Activated naive CD4-positive, alpha-beta T cell treated with anti-CD3 and anti-CD28 coated beads for 36 hours (primary cell): ENCODE results near the gene TNFAIP8L2. TPM values are rescaled to one million over a fixed set of nuclear protein-coding genes. Genes with fewer than 3 reads are reported as not detected.
A peak's percentile ranks its signal among the peaks of the same experiment; 100 is the strongest.

Source experiments
- CTCF ChIA-PET: fragments of 350-600 bp; sonication (Branson Sonifier 250); formaldehyde crosslinking; loops from one replicate; lab custom pipeline; 2021; ENCODE audit warnings: antibody characterized with exemption; lab: Charles Lee
- DNase-seq: peaks from one replicate; pipeline ENCODE4 v3.0.0-alpha.2; 2020
- H3K27ac Mint-ChIP-seq: one replicate; pipeline ENCODE4 v1.8.0; 2021; ENCODE audit warnings: mild to moderate bottlenecking, mixed read lengths
- H3K27me3 Mint-ChIP-seq: one replicate; pipeline ENCODE4 v1.8.0; 2021; ENCODE audit warnings: low read depth, mixed read lengths
- H3K36me3 Mint-ChIP-seq: one replicate; pipeline ENCODE4 v1.8.0; 2021; ENCODE audit warnings: low read depth, mixed read lengths
- H3K4me1 Mint-ChIP-seq: one replicate; pipeline ENCODE4 v1.8.0; 2021; ENCODE audit warnings: low read depth, mixed read lengths
- H3K4me3 Mint-ChIP-seq: one replicate; pipeline ENCODE4 v1.8.0; 2021; ENCODE audit warnings: mild to moderate bottlenecking, moderate library complexity, mixed read lengths
- H3K9me3 Mint-ChIP-seq: one replicate; pipeline ENCODE4 v1.8.0; 2021; ENCODE audit warnings: mixed read lengths
- intact Hi-C: fragments of 100-400 bp; cut with micrococcal nuclease; formaldehyde crosslinking; loops from one replicate; pipeline ENCODE4 v1.15.1; 2023
- total RNA-seq, 2 experiments: library from RNA; stranded (reverse); gene quantifications; one replicate each; pipeline ENCODE4 v1.2.3, GENCODE V29; 2021

The TNFAIP8L2 gene
- 10 to 100 TPM in 1 of 2 experiments, 1 to 10 TPM in 1; 9.6 to 10.5 TPM for total RNA-seq

DNA sequence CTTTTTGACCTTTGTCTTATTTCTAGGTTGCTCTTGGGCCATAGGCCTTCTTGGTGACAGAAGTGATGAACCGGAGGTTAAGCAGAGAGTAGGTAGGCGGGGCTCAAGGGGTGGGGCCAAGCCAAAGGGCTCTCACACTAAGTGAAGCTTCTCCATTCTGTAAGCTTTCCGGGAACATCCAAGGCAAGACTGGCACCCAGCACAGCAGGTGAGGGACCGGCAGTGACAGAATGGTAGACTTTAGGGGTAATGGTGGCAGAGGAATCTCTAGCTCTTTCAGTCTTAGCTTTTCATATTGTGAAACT lies at the start of gene TNFAIP8L2:
Gene TNFAIP8L2 (plus strand): TSS at position 135 of the 305 bp plus-strand sequence. CDS start 2,049 bp downstream, outside the sequence.
- CTCF ChIA-PET: interaction anchor here (0.6 to 10.0 kb wide), 18 partner anchors 11 to 536 kb away, joined by 3 to 255 read pairs (median 4); partner anchors contain the start of genes C1orf56 and VPS72
- DNase-seq: peak; percentile 93
- no peaks in the 10 kb centered on the region for H3K27me3 Mint-ChIP-seq
- H3K27ac Mint-ChIP-seq: peak within 1 kb of the TSS; percentile 98
- H3K4me1 Mint-ChIP-seq: peaks cover 40% of the 10 kb centered on the region
- H3K9me3 Mint-ChIP-seq: no peaks in the 10 kb centered on the region
- intact Hi-C loops: loop anchor here (1.0 to 5.0 kb wide), 11 partner anchors 9 to 596 kb away; partner anchors contain the start of genes LYSMD1 and SEMA6C
- H3K4me3 Mint-ChIP-seq: peak within 1 kb of the TSS; percentile 97
- H3K36me3 Mint-ChIP-seq: peaks cover 29% of the 10 kb centered on the region

DNA sequence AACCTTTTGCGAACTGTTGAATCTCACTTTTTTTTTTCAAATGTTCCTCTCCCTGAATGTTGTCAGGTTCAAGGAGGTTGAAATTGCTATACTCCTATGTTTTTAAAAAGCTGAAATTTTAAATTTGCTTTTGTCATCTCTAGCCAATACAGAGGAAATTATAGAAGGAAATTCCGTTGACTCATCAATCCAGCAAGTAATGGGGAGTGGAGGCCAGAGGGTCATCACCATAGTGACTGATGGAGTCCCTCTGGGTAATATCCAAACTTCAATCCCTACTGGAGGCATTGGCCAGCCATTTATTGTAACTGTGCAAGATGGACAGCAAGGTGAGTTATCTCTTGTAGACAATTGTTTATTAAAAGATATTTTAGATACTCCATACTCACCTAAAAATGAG lies 49.6 kb upstream of the TNFAIP8L2 start:
- DNase-seq: no peak
- no peak overlapping the region for H3K4me3 Mint-ChIP-seq
- intact Hi-C loops: no loop called here
- no peaks in the 10 kb centered on the region for H3K9me3 Mint-ChIP-seq
- CTCF ChIA-PET: interaction anchor here (0.6 to 2.3 kb wide), 2 partner anchors 48 to 138 kb away, joined by 3 to 5 read pairs; no protein-coding TSS in a partner anchor
- no peak overlapping the region for H3K27ac Mint-ChIP-seq
- H3K27me3 Mint-ChIP-seq: no peaks in the 10 kb centered on the region
- H3K4me1 Mint-ChIP-seq: no peaks in the 10 kb centered on the region
- H3K36me3 Mint-ChIP-seq: peaks cover 10% of the 10 kb centered on the region

DNA sequence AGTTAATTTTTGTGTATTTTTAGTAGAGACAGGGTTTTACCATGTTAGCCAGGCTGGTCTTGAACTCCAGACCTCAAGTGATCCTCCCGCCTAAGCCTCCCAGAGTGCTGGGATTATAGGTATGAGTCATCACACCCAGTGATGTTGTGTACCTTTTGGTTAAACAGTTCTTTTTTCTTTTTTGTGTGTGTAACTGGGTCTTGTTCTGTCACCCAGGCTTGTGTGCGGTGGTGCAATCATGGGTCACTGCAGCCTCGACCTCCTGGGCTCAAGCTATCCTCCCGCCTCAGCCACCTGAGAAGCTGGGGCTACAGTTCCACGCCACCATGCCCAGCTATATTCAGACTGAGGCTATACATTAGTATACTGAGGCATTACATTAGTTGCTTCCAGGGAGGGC lies 48.1 kb upstream of the TNFAIP8L2 start:
- no peaks in the 10 kb centered on the region for H3K9me3 Mint-ChIP-seq
- intact Hi-C loops: no loop called here
- H3K4me1 Mint-ChIP-seq: no peaks in the 10 kb centered on the region
- H3K27ac Mint-ChIP-seq: no peak overlapping the region
- DNase-seq: no peak
- no peaks in the 10 kb centered on the region for H3K27me3 Mint-ChIP-seq
- CTCF ChIA-PET: interaction anchor here (0.5 to 2.3 kb wide), 3 partner anchors 8 to 79 kb away, joined by 3 to 5 read pairs (median 3); no protein-coding TSS in a partner anchor
- no peak overlapping the region for H3K4me3 Mint-ChIP-seq
- H3K36me3 Mint-ChIP-seq: peaks cover 10% of the 10 kb centered on the region

DNA sequence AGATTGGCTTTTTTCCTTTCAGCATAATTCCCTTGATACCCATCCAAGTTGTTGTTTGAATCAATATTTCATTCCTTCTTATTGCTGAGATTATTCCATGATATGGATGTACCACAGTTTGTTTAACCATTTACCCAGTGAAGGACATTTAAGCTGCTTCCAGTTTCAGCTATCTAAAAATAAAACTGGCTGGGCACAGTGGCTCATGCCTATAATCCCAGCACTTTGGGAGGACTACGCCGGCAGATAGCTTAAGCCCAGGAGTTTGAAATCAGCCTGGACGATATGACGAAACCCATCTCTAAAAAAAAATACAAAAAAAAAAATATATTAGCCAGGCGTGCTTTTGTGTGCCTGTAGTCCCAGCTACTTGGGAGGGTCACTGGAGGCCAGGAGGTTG lies 42.6 kb upstream of the TNFAIP8L2 start:
- H3K4me3 Mint-ChIP-seq: no peak overlapping the region
- no peaks in the 10 kb centered on the region for H3K4me1 Mint-ChIP-seq
- H3K27ac Mint-ChIP-seq: no peak overlapping the region
- no peaks in the 10 kb centered on the region for H3K9me3 Mint-ChIP-seq
- no peaks in the 10 kb centered on the region for H3K27me3 Mint-ChIP-seq
- no peak for DNase-seq
- intact Hi-C loops: no loop called here
- CTCF ChIA-PET: interaction anchor here (0.5 to 1.6 kb wide), 6 partner anchors 8 to 138 kb away, joined by 3 to 6 read pairs (median 4); no protein-coding TSS in a partner anchor
- peaks cover 11% of the 10 kb centered on the region for H3K36me3 Mint-ChIP-seq

DNA sequence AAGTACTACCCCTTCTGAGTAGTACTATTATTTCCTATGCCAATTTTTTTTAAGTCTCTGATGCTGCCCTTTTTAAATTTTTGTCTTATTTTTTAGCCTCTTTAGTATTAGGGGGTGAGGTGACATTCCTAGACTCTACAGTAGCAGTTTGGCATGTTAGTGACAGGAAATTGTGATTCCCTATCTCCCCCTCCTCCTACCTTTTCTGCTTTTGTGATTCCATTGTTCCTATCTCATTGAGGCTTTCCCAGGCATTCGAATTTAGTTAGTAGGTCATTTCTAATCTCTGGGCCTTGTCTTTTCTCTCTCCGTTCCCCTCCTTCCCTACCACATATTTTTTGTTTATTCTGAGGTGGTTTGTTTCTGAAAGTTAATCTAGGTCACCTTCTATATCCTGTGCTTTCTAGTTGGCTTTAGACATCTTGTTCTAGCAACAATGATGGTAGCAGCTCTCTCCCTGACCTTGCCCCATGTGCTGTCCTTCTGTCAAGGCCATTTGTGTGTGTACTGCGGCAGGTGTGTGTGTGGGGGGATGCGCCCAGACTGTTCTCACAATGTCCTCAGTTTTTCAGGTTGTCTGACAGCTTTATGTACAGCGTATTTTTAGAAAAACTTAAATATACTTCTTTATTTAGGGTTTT lies 31.6 kb upstream of the TNFAIP8L2 start:
- H3K36me3 Mint-ChIP-seq: peaks cover 3% of the 10 kb centered on the region
- intact Hi-C loops: no loop called here
- no peaks in the 10 kb centered on the region for H3K4me1 Mint-ChIP-seq
- no peaks in the 10 kb centered on the region for H3K9me3 Mint-ChIP-seq
- H3K27ac Mint-ChIP-seq: no peak overlapping the region
- DNase-seq: no peak
- no peak overlapping the region for H3K4me3 Mint-ChIP-seq
- H3K27me3 Mint-ChIP-seq: no peaks in the 10 kb centered on the region
- CTCF ChIA-PET: interaction anchor here (0.6 to 0.7 kb wide), 4 partner anchors 25 to 144 kb away, joined by 3 to 4 read pairs (median 3); no protein-coding TSS in a partner anchor

DNA sequence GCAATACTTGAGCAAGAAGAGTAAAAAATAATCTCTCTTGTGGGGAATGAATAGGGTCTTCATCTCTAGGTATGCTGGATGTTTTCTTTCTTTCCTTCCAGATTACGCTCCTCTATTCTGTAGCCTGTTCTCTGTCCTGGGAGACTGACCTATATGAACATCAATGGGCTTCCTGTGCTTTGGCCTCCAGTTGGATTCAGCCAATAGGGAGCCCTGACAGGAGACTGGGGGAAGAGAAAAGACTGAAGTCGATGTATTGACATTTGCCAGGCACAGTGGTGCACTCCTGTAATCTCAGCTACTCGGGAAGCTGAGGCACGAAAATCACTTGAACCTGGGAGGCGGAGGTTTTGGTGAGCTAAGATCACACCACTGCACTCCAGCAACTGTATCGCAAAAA lies 27.6 kb upstream of the TNFAIP8L2 start:
- Mint-ChIP-seq H3K27ac (no peak overlapping the region), H3K4me3 (no peak overlapping the region), H3K9me3 (no peaks in the 10 kb centered on the region), H3K4me1 (peaks cover 8% of the 10 kb centered on the region), H3K36me3 (no peaks in the 10 kb centered on the region), H3K27me3 (no peaks in the 10 kb centered on the region)
- DNase-seq: no peak
- intact Hi-C loops: no loop called here
- CTCF ChIA-PET: interaction anchor here (1.1 kb wide), 1 partner anchor 9 kb away, joined by 4 read pairs; no protein-coding TSS in a partner anchor

DNA sequence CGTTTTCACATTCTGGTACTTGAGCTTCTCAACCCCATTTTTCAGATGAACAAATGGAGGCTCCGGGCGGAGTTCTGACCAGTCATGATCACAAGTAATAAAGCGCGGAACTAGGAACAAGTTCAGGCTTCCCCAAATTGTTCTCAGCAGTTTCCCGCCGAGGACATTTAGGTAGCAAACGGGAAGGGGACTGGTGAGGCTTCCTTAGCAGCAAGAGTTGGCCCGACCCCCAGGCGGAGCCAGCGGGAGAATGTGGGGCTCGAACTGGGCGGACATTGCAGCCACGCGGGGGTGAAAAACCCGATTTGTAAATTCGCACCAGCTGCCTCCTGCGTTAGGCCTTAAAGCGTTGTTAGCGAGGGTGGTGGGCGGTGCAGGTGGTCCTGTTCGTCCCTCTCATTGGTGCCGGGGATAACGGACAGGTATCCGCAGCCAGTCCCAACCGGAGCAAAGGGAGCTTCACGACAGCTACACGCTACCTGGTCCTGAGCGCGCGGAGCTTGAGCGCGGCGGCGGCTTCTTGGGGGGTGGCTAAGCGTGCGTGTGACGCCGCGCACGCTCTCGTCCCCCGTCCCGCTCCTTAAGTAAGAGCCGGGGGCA lies 25.4 kb upstream of the TNFAIP8L2 start:
- no peaks in the 10 kb centered on the region for H3K36me3 Mint-ChIP-seq
- no peaks in the 10 kb centered on the region for H3K27me3 Mint-ChIP-seq
- CTCF ChIA-PET: interaction anchor here (0.6 to 1.9 kb wide), 10 partner anchors 17 to 209 kb away, joined by 3 to 11 read pairs (median 3); partner anchors contain the start of genes MINDY1 and TNFAIP8L2
- no peaks in the 10 kb centered on the region for H3K9me3 Mint-ChIP-seq
- H3K27ac Mint-ChIP-seq: peak overlapping the region; percentile 70
- H3K4me1 Mint-ChIP-seq: peaks cover 8% of the 10 kb centered on the region
- intact Hi-C loops: loop anchor here (1.0 kb wide), 2 partner anchors 25 to 61 kb away; partner anchors contain the start of genes GABPB2 and TNFAIP8L2
- DNase-seq: peak; percentile 93
- H3K4me3 Mint-ChIP-seq: peak overlapping the region; percentile 75

DNA sequence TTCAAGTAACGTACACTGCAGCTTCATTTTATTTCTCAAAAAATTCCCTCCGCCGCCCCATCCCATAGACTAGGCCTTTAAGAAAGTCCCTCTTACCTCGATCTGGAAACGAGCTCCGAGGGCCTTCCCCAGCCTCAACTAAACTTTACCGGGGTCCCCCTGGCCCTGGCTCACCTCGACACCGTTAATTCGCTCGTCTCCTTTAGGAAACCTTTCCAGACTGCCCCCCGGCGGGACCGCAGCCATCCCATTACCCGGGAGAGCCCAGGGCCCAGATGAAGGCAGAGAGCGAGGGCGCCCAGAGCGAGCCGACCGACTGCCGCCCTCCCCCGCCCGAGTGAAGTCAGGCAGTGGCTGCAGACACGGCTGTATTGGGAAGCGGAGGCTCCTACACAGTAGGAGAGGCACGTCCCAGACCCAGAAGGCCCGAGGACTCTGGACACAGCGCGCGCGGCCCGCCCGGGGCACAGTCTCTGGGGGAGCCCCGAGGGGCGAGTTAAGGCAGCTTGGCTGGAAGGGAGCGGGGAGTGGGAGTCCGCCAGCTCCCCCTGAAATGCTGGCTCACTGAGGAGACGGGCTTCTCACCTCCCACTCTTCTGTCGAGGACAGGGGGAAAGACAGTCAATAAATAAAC lies 24.6 kb upstream of the TNFAIP8L2 start:
- CTCF ChIA-PET: interaction anchor here (0.7 to 1.9 kb wide), 9 partner anchors 16 to 125 kb away, joined by 3 to 11 read pairs (median 3); partner anchors contain the start of genes MINDY1 and TNFAIP8L2
- H3K27ac Mint-ChIP-seq: peak overlapping the region; percentile 70
- intact Hi-C loops: loop anchor here (1.0 kb wide), 2 partner anchors 24 to 62 kb away; partner anchors contain the start of genes GABPB2 and TNFAIP8L2
- peak overlapping the region; percentile 75 for H3K4me3 Mint-ChIP-seq
- no peaks in the 10 kb centered on the region for H3K36me3 Mint-ChIP-seq
- H3K27me3 Mint-ChIP-seq: no peaks in the 10 kb centered on the region
- H3K4me1 Mint-ChIP-seq: peaks cover 8% of the 10 kb centered on the region
- no peaks in the 10 kb centered on the region for H3K9me3 Mint-ChIP-seq
- no peak for DNase-seq

DNA sequence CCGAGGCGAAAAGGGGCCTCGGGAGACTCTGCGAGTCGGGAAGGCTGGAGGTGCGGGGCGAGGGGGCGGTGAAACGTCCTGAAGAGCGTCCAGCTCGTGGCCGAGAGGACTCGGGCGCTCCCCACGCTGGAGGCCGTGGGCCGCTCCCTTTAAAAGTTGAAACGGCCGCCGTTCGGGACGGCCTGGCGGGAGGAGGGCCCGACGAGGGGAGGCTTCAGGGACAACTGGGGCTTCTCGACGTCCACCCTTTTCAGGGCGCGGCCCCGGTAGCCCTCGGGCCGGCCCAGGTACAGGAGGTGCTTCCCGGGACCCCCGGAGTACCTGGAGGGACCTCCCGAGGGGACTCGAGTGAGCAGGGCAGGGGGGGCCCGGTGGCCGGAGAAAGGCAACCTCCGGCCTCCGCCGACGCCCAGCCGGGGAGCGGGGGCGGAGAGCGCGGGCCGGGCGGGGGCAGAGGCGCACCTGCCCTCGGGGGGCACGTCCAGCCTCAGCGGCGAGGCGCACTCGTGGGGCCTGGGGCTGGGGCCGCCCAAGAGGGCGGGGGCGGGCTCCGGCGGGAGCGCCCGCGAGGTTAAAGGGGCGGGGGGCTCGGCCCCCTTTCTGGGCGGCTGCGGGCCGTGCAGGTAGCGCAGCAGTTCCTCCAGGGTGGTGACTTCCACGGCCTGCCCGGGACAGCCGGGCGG lies 24.0 kb upstream of the TNFAIP8L2 start:
- peaks cover 8% of the 10 kb centered on the region for H3K4me1 Mint-ChIP-seq
- no peaks in the 10 kb centered on the region for H3K36me3 Mint-ChIP-seq
- no peak overlapping the region for H3K27ac Mint-ChIP-seq
- H3K9me3 Mint-ChIP-seq: no peaks in the 10 kb centered on the region
- intact Hi-C loops: no loop called here
- H3K4me3 Mint-ChIP-seq: peak overlapping the region; percentile 75
- CTCF ChIA-PET: interaction anchor here (1.6 to 1.9 kb wide), 2 partner anchors 25 to 33 kb away, joined by 8 to 11 read pairs; partner anchors contain the start of gene TNFAIP8L2
- no peak for DNase-seq
- no peaks in the 10 kb centered on the region for H3K27me3 Mint-ChIP-seq

DNA sequence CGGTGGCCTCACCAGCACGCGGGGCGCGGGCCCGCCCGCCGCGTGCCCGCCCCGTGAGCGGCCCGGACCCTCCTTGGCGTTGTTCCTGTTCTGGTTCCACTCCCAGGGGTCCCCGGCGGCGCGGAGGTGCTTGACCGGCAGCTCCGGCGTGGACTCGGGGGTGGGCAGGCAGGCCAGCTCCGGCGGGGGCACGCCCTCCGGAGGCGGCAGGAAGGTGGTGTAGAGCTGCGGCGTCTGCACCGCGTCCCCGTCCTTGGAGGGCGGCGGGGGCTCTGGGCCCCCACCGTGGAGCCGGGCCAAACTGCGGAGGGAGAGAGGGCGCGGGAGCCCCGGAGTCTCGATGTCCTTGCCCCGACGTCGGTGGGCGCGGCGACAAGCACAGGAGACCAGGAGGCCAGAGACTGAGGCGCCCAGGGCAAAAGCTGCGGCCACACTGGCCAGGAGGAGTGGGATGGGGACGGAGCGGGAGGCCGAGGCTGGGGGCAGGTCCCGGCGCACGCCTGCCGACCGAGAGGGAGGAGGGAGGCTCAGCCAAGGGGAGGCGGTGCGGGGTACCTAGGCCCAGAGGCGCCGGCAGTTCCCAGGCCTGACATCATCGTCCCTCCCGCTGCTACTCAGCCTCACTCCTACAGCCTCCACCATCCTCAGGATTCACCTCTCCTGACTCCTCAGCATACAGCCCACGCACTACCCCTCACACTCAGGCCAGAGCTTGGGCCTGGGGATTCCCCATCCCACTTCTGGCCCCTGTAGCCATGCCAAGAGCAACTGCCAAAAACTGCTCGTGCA lies 23.2 kb upstream of the TNFAIP8L2 start:
- no peaks in the 10 kb centered on the region for H3K9me3 Mint-ChIP-seq
- peaks cover 8% of the 10 kb centered on the region for H3K4me1 Mint-ChIP-seq
- H3K27ac Mint-ChIP-seq: no peak overlapping the region
- H3K27me3 Mint-ChIP-seq: no peaks in the 10 kb centered on the region
- CTCF ChIA-PET: interaction anchor here (1.2 kb wide), 1 partner anchor 31 kb away, joined by 4 read pairs; no protein-coding TSS in a partner anchor
- no peak for DNase-seq
- no peak overlapping the region for H3K4me3 Mint-ChIP-seq
- intact Hi-C loops: no loop called here
- H3K36me3 Mint-ChIP-seq: no peaks in the 10 kb centered on the region

DNA sequence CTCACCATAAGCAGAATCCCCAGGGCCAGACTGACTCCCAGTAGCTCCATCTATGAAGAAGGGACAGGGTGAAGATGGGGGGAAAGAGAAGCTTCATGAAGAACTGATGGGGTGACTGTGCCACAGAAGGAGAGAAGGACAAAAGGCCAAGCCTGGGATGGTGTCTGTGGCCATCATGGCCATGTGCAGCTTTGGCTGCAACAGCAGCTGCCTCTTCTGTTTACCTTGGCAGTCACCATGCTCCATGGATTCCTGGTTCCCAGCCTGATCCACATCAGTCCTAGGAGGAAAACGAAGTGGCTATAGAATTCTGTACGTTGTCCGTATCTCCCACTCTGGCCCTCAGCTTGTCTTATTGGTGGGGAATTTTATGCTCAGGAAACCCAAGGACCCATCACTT lies 22.1 kb upstream of the TNFAIP8L2 start:
- CTCF ChIA-PET: interaction anchor here (1.2 to 1.3 kb wide), 2 partner anchors 19 to 32 kb away, joined by 3 to 4 read pairs; no protein-coding TSS in a partner anchor
- no peak for DNase-seq
- peaks cover 8% of the 10 kb centered on the region for H3K4me1 Mint-ChIP-seq
- no peak overlapping the region for H3K27ac Mint-ChIP-seq
- H3K27me3 Mint-ChIP-seq: no peaks in the 10 kb centered on the region
- no peaks in the 10 kb centered on the region for H3K36me3 Mint-ChIP-seq
- intact Hi-C loops: no loop called here
- no peak overlapping the region for H3K4me3 Mint-ChIP-seq
- H3K9me3 Mint-ChIP-seq: no peaks in the 10 kb centered on the region
